GM18507 (cell line): Measurements from ENCODE around the gene TMEM140.
"Not testable (repeated sequence)": the region's sequence is repeated elsewhere in the genome, so short reads cannot be mapped to it uniquely, and the experiment has no call there.

Experiments used
- DNase-seq: peaks from one replicate; pipeline ENCODE4 v3.0.0; 2011; ENCODE audit warnings: low read depth; ENCODE audit not compliant: insufficient read length; ENCODE audit errors: extremely low spot score
- FAIRE-seq: peaks from 2 replicates; lab custom pipeline; 2011; peaks lifted over from hg19 to GRCh38; lab: Jason Lieb, UNC

Gene TMEM140

DNA sequence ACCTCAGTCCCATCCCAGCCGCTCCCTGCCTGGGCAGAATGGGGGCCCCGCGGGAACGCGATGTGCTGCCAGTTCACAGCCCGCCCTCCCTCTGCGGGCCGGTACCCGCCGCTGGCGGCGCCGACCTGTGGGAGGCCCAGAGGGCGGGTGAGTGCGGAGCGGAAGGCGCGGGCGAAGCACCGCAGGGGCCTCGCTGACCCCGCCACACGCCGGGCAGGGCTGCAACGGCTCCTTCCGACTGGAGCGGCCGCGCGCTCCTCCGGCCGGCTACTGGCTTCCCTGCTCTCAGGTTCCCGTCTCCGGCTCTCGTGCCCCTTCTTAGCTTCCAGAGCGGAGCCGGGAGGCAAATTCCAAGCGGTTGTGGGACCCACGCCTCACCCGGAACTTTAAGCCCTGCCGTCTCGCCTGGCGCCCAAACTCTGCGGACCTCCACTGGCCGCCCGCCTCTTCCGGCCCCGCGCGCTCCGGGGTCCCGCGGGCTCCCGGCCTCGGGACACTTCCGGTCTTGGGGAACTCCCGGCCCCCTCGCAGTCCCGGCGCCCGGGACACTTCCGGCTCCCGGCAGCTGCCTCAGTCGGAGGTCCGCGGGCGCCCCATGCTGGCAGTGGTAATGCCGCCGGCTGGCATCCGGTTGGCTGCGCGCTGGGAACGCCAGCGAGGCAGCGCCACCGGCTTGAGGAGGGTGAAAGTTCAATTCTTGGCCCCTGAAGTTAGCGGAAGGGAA lies 22.6 kb downstream of the TMEM140 start, which contains the start of gene CYREN:
CYREN (minus strand) TSS at position 434 of the 724 bp plus-strand sequence. CDS start 1,785 bp downstream, outside the sequence.
- FAIRE-seq (peak; percentile 63), DNase-seq (peak; percentile 79)

DNA sequence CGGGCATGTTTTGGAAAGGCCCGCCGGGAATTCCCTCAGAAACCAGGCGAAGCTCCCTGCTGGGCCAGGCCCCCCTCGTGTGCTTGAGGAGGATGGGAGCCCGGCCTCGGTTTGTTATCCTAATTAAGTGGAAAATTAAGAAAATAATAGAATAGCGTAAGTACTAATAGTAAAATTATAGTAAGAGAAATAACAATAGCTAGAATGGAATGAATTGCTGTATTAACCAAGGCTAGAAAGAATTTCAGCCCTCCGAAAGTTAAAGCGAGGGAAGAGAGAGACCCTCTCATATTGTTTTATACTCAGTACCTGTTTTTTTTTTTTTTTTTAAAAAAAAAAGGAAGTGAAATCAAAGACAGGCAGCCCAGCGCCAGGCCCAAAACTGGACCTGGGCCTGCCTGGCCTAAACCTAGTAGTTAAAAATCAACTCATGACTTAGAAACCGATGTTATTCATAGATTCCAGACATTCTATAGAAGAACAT lies 23.2 kb downstream of the TMEM140 start:
- not testable (repeated sequence) for DNase-seq
- FAIRE-seq: peak; percentile 52

DNA sequence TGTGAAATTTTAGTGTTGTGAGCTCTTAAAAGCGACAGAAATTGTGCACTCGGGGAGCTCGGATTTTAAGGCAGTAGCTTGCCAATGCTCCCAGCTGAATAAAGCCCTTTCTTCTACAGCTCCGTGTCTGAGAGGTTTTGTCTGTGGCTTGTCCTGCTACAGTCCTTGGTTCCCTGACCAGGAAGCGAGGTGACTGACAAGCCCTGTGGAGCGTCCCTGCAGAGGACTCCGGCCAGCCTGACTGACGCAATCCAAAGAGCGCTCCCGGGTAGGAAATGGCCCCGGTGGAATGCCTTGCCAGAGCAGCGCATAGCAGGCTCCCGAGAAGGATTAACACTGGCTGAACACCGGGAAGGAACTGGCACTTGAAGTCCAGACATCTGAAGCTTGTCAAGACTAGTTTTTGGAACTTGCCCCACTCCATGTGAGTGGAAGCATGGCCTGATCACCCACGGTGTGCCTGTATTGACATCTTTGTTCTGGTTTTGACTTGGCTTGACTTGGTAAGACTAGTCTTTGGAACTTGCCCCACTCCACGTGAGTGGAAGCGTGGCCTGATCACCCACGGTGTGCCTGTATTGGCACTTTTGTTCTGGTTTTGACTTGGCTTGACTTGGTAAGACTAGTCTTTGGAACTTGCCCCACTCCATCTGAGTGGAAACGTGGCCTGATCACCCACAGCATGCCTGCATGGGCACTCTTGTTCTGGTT lies 23.9 kb downstream of the TMEM140 start:
- FAIRE-seq, DNase-seq: not testable (repeated sequence)

DNA sequence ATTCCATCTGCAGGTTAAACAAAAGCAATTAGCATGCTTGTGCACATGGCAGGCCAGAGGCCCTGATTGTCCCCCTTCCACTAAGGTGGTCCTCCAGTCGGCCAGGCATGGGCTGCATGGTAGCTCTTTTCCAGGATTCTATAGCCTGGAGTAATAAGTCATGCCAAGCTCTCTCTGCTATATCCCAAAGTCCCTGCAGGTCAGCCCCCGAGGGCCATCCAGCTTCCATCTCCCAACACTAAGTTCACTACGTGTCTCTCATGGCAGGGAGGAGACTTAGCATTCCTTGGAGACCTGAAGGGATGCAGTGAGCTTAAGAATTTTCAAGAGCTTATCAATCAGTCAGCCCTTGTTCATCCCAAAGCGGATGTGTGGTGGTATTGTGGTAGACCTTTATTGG lies 26.0 kb downstream of the TMEM140 start:
- DNase-seq, FAIRE-seq: not testable (repeated sequence)

DNA sequence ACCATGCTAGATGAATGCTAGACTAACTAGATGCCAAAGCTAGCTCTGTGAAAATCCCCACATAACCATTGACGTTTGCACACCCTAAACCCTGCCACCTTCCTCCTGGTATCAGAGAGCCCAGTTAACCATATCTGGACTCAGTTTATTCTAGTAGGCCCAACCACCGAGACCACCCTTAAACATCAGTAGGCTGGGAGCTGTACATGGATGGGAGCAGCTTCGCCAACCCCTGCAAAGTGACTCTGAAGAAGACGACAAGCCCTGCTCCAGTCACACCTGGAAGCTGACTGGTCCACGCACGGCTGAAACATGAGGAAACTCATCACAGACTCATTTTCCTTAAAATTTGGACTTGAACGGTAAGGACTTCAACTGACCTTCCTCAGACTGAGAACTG lies 27.1 kb downstream of the TMEM140 start:
- no peak for DNase-seq
- FAIRE-seq: no peak

DNA sequence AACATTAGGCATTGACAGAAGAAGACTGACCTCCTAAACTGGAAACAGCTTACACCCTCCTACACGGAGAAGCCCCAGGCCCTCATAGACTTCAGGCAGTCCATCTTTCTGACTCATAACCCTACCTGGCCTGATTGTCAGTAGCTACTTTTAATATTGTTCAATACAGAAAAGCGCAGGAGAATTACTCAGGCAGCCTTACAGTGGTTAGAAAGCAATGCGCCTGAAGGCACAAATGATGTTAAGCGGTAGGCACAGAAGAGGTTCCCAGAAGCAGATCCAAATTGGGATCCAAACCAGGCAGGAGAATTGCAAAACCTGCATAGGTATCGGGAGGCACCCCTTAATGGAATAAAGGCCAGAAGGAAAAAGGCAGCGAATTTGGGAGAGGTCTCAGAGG lies 28.1 kb downstream of the TMEM140 start:
- DNase-seq (no peak), FAIRE-seq (no peak)

DNA sequence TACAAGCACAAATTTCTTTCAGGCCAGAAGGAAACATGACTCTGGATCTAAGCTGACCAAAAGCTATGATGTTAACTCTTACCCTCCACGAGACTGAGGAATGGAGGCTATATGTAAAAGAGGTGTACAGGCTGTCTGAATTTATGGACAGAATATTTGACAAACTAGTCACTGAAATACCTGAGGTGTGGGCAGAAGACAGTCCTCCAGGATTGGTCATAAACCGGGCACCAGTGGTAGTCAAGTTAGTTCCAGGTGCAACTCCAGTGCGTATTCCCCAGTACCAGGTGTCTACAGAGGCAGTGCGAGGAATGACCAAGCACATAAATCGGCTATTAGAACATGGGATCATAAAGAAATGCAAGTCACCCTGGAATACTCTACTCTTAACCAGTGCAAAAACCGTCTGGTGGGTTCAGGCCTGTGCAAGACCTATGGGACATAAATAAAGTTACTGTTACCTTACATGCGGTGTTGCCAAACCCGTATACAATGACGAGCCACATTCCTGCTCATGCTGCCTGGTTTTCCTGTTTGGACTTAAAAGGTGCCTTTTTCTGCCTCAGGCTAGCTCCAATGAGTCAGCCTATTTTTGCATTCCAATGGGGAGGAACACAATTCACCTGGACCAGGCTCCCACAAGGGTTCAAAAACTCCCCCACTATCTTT lies 29.3 kb downstream of the TMEM140 start:
- no peak for FAIRE-seq

DNA sequence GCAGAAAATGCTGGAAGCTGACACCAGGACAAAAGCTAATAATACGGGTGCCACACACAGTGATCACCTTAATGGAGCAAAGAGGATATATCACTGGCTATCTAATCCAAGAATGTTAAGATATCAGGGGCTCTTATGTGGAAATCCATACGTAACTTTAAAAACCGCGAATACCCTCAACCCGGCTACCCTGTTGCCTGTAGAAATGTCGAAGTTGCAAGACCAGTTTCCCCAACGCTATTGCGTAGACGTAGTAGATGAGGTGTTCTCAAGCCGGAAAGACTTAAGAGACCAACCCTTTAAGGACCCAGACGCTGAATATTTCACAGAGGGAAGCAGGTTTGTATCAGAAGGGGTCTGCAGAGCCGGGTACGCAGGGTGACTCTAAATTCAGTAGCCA lies 30.5 kb downstream of the TMEM140 start:
- no peak for FAIRE-seq
- DNase-seq: no peak

More for the DNA sequence above, 29.3 kb downstream of the TMEM140 start:
- no peak for DNase-seq

DNA sequence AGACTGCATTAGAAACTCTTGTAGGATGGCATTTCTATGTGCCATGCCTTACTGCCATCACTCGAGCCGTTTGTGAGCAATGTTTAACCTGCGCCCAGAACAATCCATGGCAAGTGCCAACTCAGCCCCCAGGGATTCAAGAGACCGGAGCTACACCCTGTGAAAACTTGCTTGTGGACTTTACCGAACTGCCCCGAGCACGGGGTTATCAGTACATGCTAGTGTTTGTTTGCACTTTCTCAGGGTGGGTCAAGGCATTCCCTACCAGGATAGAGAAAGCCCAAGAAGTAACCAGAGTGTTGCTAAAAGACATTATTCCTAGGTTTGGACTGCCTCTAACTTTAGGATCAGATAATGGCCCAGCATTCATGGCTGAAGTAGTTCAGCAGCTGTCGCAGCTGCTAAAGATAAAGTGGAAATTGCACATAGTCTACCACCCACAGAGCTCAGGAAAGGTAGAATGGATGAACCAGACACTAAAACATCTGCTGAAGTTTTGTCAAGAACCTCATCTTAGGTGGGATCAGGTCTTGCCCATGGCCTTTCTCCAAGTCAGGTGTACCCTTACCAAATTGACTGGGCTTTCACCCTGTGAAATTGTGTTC lies 31.6 kb downstream of the TMEM140 start:
- DNase-seq (no peak), FAIRE-seq (no peak)

DNA sequence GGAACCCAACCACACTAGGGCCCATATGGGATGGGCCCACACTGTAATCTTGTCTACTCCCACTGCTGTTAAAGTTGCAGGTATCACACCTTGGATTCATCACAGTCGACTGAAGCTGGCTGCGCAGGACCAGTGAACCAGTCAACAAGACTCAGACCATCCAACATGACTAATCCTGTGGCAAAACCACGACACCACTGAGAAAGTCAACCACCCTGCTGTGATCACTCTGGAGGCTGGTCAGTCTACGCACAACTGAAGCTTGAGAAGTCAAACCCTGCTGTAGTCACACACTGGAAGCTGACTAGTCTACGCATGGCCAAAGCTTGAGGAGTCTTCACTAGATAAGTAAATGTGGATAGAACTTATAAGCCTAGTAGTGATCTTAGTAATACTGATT lies 32.2 kb downstream of the TMEM140 start:
- no peak for FAIRE-seq
- no peak for DNase-seq

DNA sequence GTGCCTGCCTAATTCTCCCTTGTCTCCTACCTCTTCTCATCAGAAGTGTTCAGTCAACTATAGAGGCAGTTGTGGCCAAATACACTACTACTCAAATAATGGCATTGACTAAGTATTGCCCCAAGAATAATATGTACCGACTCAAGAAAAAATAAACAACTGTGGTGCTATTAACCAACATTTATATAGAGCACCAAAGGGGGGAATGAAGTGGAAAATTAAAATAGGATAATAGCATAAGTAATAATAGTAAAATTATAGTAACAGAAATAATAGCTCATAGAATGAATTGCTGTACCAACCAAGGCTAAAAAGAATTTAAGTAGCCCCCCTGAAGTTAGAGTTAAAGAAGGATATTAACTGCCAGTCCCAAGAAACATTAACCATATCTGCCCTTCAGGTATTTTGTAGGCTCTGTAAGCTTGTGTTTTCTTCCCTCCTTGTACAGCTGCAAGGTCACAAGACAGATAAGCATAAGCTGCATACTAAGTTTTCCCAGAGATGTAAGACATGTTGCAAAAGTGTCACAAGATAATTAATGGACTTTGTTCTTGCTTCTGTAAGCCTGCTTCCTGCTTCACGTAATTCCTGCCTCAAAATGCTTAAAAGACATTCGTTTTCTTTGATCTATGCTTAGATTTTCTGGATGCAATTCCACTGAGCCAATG lies 33.5 kb downstream of the TMEM140 start:
- DNase-seq (no peak), FAIRE-seq (no peak)

DNA sequence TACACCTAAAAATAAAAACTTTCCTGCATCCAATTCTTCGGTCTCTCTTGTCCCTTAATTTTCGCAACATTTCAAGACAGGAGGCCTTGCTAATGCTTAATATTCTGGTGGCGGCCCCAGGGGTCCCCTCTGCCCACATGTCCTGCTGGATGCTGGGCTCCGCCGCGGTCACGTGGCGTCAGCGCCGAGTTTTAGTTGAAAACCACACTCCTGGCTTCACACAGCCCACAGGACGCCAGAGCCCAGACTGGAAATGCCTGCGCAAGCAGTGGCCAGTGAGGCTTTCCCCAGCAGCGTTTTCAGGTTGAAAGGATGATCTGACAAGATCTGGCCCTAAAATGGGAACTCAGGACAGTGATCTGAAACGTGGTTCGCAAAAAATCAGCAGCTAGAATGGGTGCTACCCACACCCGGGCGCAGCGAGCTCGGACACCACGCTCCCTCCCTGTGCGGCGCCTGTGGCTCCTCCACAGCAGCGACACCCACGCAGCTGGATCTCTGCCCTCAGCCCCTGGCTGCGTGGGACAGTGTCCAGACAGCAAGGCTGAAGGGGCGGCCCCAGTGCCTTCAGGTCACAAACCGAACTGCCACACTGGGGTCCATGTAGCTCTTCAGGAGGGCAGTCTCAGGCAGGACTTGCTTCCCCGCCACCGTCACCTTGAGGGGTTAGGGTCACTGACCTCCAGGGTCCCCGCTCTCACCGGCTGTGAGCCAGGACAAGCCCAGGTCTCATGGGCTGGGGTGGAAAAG lies 34.2 kb downstream of the TMEM140 start:
- no peak for DNase-seq
- FAIRE-seq: no peak

DNA sequence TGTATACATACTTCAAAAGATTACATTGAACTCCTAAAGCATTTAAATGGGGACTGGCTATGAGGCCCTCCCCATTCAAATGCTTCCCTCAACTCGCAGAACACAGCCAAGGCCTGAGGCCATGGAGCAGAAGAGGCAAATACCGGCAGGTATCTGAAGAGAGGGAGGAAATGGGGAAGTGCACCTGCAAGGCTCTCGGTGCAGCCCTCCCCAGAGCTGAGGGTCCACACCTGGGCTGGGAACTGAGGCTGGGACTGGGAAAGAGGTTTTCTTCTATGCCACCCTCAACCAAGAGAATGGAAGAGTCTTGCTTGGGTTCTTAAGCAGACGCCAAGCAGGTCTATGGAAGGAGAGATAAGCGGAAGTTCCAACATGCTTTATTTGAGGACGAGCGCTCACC lies 35.6 kb downstream of the TMEM140 start:
- FAIRE-seq: no peak
- no peak for DNase-seq

DNA sequence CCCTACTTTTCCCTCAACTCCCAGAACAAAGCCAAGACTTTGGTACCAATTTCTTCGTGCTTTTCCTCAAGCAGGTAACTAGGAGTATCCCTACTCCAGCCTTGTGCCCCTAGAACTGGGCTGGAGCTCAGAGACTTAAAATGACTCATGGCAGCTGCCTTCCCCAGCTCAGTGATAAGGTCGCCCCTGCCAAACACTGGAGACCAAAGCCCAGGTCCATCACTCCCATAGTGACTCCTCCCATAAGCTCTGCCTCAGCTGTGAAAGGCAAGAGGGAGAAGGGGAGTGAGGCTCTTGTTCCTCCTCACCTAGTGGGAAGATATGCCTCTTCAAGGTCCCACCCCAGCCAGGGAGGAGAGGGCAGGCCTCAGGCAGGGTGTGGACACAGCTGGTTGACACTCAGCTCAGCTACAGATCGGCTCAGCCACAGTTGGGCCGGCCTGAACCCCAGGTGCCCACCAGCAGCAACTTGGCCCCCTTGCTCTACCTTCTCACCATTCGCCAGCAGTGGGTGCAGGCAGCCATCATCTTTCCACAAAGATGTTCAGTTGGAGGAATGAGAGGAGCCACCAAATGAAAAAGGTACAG lies 36.5 kb downstream of the TMEM140 start:
- DNase-seq (no peak), FAIRE-seq (no peak)

DNA sequence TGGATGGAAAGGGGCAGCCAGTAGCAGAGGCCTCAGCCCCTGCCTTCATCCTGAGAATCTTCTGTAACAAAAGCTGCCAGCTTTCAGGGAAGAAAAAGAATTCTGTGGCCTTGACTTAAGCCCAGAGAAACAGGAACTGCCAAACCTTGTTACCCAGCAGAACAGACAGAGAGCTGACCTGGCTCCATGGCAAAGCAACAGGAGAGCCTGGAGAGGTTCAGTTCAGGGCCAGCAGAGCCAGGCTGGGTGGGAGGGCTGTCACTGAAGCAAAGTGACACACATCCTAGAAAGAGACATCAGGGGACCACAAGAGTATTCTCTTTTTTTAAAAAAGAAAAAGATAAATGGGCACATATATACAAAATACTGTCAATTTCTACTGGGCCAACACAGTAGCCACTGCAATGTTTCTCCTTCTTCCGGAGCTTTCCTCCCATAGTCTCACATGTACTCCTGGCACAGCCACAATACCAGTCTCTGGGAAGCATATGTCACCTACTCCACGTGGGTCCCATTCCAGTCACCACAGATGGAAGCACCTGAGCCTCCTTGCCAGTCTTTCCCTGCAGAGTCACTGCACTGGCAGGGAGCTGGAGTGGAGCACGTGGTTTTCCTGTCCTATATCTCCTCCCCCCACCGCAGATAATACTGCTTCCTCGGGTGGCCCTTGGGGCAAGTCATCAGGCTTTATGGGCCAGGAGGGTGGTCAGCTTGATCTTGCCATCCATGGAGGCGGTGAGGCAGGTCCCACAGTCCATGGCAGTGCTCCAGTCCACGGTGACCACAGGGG lies 37.8 kb downstream of the TMEM140 start:
- FAIRE-seq (no peak), DNase-seq (no peak)

DNA sequence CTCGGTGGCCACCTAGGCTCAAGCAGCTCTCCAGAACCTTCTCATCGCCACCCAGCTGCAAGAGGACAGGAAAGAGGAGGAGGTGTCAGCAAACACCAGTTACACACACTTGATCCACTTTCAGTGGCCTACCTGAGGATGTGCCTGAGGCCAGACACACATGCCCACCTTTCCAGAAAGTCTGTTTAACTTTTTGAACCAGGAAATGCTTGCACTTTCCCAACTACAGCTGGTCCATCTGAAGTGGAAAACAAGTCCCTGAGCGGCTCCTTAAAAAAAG lies 38.3 kb downstream of the TMEM140 start:
- DNase-seq (no peak), FAIRE-seq (peak; percentile 39)

DNA sequence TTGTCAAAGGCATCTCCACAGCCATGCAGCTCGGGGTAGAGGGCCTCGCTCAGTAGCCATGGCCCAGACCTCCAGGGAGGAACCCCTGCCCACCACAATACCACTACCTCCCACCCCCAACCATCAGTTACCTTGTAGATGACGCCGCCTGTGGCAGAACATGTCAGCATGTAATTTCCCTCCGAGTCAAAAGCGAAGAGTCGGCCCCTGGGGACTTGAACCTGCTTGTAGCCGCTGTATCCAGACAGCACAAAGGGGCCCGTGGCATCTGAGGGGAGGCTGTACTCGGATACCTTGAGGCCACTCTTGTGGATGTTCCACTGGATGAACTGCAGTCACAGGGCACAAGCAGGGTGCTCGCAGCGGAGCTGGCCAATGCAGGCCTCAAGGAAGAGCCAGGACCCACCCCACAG lies 39.0 kb downstream of the TMEM140 start:
- peak; percentile 81 for FAIRE-seq
- DNase-seq: no peak
